SK-N-SH treated with all-trans-retinoic acid at 6 μM for 48 hours (cell line): ENCODE data around the gene PDZD2.

ENCODE experiments used
- ATAC-seq: fragments of 200-7000 bp; cut with Tn5 transposase; 3 replicates; pipeline ENCODE4 v1.9.1; 2020; ENCODE audit warnings: mild to moderate bottlenecking, moderate library complexity
- ARNTL ChIP-seq: fragments of 450-650 bp; formaldehyde crosslinking; IDR thresholded peaks from 2 replicates; pipeline ENCODE4 v1.5.0; 2020; ENCODE audit warnings: low read depth, mild to moderate bottlenecking, moderate library complexity, borderline replicate concordance
- BACH2 ChIP-seq: fragments of 250-450 bp; sonication (Bioruptor Pico); IDR thresholded peaks from 2 replicates; pipeline ENCODE4 v1.9.0; 2021; ENCODE audit warnings: mild to moderate bottlenecking, borderline replicate concordance
- CSDC2 ChIP-seq: fragments of 250-450 bp; sonication (Bioruptor Pico); IDR thresholded peaks from 2 replicates; pipeline ENCODE4 v1.5.0; 2020; ENCODE audit warnings: mild to moderate bottlenecking, moderate library complexity
- ESRRG ChIP-seq: fragments of 250-450 bp; sonication (Bioruptor Pico); IDR thresholded peaks from 2 replicates; pipeline ENCODE4 v1.6.1; 2021; ENCODE audit warnings: mild to moderate bottlenecking
- ISL1 ChIP-seq: fragments of 250-450 bp; sonication (Bioruptor Pico); IDR thresholded peaks from 2 replicates; pipeline ENCODE4 v2.1.2; 2022; ENCODE audit warnings: mild to moderate bottlenecking, moderate library complexity
- OSR1 ChIP-seq: fragments of 250-450 bp; sonication (Bioruptor Pico); IDR thresholded peaks from 2 replicates; pipeline ENCODE4 v1.8.0; 2022; ENCODE audit warnings: moderate library complexity, mild to moderate bottlenecking, inconsistent platforms
- PPARA ChIP-seq: fragments of 250-450 bp; sonication (Bioruptor Pico); IDR thresholded peaks from 2 replicates; pipeline ENCODE4 v1.5.0; 2020; ENCODE audit warnings: mild to moderate bottlenecking, borderline replicate concordance
- SNAI2 ChIP-seq: fragments of 250-450 bp; sonication (Bioruptor Pico); IDR thresholded peaks from 2 replicates; pipeline ENCODE4 v1.5.0; 2020; ENCODE audit warnings: mild to moderate bottlenecking, moderate library complexity
- TCF4 ChIP-seq: fragments of 250-450 bp; sonication (Bioruptor Pico); IDR thresholded peaks from 2 replicates; pipeline ENCODE4 v1.8.0; 2021; ENCODE audit warnings: mild to moderate bottlenecking, moderate library complexity, borderline replicate concordance
- TOX ChIP-seq: fragments of 250-450 bp; sonication (Bioruptor Pico); IDR thresholded peaks from 2 replicates; pipeline ENCODE4 v1.8.0; 2021; ENCODE audit warnings: mild to moderate bottlenecking, moderate library complexity, borderline replicate concordance
- ZC3H10 ChIP-seq: fragments of 250-450 bp; sonication (Bioruptor Pico); IDR thresholded peaks from 2 replicates; pipeline ENCODE4 v1.5.1; 2021; ENCODE audit warnings: mild to moderate bottlenecking, moderate library complexity
- ZFP3 ChIP-seq: fragments of 250-450 bp; sonication (Bioruptor Pico); IDR thresholded peaks from 2 replicates; pipeline ENCODE4 v1.5.0; 2020; ENCODE audit warnings: mild to moderate bottlenecking, moderate library complexity
- ZFP30 ChIP-seq: fragments of 450-650 bp; formaldehyde crosslinking; IDR thresholded peaks from 2 replicates; pipeline ENCODE4 v1.5.0; 2022; ENCODE audit warnings: mild to moderate bottlenecking, moderate library complexity
- ZNF565 ChIP-seq: fragments of 450-650 bp; formaldehyde crosslinking; conservative IDR thresholded peaks from 2 replicates; pipeline ENCODE4 v1.5.0; 2020; ENCODE audit warnings: low read depth, mild to moderate bottlenecking, moderate library complexity
- ZNF70 ChIP-seq: fragments of 450-650 bp; formaldehyde crosslinking; IDR thresholded peaks from 2 replicates; pipeline ENCODE4 v1.5.0; 2020; ENCODE audit warnings: mild to moderate bottlenecking, moderate library complexity
- ZNF8 ChIP-seq: fragments of 450-650 bp; formaldehyde crosslinking; IDR thresholded peaks from 2 replicates; pipeline ENCODE4 v1.5.0; 2020; ENCODE audit warnings: mild to moderate bottlenecking, moderate library complexity
- TF ChIP-seq, protein P1 (sequence below): fragments of 250-450 bp; sonication (Bioruptor Pico); IDR thresholded peaks from 2 replicates; pipeline ENCODE4 v1.5.0; 2020; ENCODE audit warnings: mild to moderate bottlenecking, moderate library complexity
- TF ChIP-seq, protein P2 (sequence below): fragments of 250-450 bp; sonication (Bioruptor Pico); IDR thresholded peaks from 2 replicates; pipeline ENCODE4 v1.8.0; 2021; ENCODE audit warnings: low read depth, mild to moderate bottlenecking, moderate library complexity, borderline replicate concordance
- TF ChIP-seq, protein P3 (sequence below): fragments of 250-450 bp; sonication (Bioruptor Pico); IDR thresholded peaks from 2 replicates; pipeline ENCODE4 v1.5.1; 2020; ENCODE audit warnings: low read depth, mild to moderate bottlenecking, moderate library complexity
- TF ChIP-seq, protein P4 (sequence below): fragments of 250-450 bp; sonication (Bioruptor Pico); IDR thresholded peaks from 2 replicates; pipeline ENCODE4 v1.8.0; 2020; ENCODE audit warnings: mild to moderate bottlenecking, moderate library complexity, borderline replicate concordance

The PDZD2 gene

DNA sequence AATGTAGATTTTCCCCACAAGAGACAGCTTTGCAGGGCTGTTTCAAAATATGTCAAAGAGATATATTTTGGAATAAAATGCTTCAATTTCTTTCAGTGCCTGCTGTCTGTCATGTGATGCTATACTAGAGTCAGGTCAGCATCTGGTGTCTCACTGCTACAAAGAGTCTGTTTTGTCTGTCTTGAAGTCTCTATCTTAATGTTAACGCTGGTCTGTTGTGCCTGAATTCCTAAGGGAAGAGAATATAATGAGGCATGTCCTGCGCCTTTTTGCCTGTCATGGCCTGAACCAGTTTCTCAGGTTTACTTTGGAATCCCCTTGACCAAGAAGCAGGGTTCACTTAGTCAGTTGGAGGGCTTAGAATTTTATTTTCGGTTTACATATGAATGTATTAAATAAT is 176.4 kb downstream of the PDZD2 start:
- TF ChIP-seq PPARA (CRISPR knock-in tag): no peak
- TF ChIP-seq ZNF565 (CRISPR knock-in tag): no peak
- TF ChIP-seq CSDC2 (CRISPR knock-in tag): no peak
- TF ChIP-seq ISL1 (CRISPR knock-in tag): no peak
- no peak for TF ChIP-seq TOX (CRISPR knock-in tag)
- no peak for ATAC-seq

DNA sequence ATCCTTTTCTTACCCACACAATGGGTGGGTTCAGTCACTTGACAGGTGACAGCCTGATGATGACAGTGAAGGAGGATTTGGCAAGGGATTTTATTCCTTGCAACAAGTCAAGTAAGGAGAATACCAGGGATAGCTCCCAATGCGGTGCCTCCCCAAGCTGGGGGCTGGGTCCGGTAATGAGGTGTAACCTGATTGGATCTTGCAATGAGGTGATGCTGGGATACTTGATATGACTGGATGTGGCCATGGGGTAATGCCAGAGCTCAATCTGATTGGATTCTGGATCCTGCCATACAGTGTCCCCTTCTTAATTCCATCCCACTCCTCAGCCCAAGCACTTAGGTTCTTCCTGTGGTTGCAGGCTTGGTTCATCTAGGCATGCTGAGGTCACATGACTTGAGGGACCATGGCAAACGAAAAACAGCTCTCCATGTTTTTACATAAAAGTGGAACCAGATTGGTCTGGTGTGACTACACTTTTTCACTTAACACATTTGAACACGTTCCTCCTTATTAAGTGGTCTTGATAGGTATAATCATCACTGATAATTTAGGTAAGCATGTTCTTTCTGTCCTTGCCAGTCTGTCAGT is 181.1 kb downstream of the PDZD2 start:
- TF ChIP-seq ZNF70 (CRISPR knock-in tag) (no peak), ZFP3 (CRISPR knock-in tag) (no peak), SNAI2 (CRISPR knock-in tag) (no peak), OSR1 (CRISPR knock-in tag) (no peak), PPARA (CRISPR knock-in tag) (no peak), TOX (CRISPR knock-in tag) (no peak)
- TF ChIP-seq, protein P1, sequence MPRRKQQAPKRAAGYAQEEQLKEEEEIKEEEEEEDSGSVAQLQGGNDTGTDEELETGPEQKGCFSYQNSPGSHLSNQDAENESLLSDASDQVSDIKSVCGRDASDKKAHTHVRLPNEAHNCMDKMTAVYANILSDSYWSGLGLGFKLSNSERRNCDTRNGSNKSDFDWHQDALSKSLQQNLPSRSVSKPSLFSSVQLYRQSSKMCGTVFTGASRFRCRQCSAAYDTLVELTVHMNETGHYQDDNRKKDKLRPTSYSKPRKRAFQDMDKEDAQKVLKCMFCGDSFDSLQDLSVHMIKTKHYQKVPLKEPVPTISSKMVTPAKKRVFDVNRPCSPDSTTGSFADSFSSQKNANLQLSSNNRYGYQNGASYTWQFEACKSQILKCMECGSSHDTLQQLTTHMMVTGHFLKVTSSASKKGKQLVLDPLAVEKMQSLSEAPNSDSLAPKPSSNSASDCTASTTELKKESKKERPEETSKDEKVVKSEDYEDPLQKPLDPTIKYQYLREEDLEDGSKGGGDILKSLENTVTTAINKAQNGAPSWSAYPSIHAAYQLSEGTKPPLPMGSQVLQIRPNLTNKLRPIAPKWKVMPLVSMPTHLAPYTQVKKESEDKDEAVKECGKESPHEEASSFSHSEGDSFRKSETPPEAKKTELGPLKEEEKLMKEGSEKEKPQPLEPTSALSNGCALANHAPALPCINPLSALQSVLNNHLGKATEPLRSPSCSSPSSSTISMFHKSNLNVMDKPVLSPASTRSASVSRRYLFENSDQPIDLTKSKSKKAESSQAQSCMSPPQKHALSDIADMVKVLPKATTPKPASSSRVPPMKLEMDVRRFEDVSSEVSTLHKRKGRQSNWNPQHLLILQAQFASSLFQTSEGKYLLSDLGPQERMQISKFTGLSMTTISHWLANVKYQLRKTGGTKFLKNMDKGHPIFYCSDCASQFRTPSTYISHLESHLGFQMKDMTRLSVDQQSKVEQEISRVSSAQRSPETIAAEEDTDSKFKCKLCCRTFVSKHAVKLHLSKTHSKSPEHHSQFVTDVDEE (CRISPR knock-in tag): no peak
- TF ChIP-seq, protein P2, sequence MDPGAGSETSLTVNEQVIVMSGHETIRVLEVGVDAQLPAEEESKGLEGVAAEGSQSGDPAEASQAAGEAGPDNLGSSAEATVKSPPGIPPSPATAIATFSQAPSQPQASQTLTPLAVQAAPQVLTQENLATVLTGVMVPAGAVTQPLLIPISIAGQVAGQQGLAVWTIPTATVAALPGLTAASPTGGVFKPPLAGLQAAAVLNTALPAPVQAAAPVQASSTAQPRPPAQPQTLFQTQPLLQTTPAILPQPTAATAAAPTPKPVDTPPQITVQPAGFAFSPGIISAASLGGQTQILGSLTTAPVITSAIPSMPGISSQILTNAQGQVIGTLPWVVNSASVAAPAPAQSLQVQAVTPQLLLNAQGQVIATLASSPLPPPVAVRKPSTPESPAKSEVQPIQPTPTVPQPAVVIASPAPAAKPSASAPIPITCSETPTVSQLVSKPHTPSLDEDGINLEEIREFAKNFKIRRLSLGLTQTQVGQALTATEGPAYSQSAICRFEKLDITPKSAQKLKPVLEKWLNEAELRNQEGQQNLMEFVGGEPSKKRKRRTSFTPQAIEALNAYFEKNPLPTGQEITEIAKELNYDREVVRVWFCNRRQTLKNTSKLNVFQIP (CRISPR knock-in tag): no peak
- TF ChIP-seq, all 23 proteins: peak for 0
- no peak for ATAC-seq

DNA sequence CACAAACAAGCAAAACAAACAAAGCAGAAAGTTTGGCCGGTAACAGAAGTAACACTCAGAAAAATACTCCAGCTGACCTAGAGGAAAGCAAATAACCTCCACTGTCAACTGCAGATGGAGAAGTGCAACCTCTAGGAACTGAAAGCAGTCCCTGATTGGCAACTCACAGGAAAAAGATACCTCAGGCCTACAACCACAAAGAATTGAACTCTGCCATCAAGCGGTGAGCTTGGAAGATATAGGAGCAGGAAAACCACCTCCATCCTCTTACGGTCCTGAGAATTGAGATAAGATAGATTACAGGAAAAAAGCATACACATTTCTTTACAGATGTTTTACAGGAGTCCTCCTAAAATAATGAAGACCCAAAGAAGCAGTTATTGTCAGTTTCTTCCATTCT is 184.5 kb downstream of the PDZD2 start:
- no peak for ATAC-seq
- TF ChIP-seq, protein P3, sequence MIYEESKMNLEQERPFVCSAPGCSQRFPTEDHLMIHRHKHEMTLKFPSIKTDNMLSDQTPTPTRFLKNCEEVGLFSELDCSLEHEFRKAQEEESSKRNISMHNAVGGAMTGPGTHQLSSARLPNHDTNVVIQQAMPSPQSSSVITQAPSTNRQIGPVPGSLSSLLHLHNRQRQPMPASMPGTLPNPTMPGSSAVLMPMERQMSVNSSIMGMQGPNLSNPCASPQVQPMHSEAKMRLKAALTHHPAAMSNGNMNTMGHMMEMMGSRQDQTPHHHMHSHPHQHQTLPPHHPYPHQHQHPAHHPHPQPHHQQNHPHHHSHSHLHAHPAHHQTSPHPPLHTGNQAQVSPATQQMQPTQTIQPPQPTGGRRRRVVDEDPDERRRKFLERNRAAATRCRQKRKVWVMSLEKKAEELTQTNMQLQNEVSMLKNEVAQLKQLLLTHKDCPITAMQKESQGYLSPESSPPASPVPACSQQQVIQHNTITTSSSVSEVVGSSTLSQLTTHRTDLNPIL (CRISPR knock-in tag): no peak
- TF ChIP-seq ESRRG (no peak), ISL1 (CRISPR knock-in tag) (no peak), TCF4 (CRISPR knock-in tag) (no peak), ZFP30 (CRISPR knock-in tag) (no peak), ZNF8 (CRISPR knock-in tag) (no peak), ZNF565 (CRISPR knock-in tag) (no peak), ZNF70 (CRISPR knock-in tag) (no peak), ZFP3 (CRISPR knock-in tag) (no peak), SNAI2 (CRISPR knock-in tag) (no peak), OSR1 (CRISPR knock-in tag) (no peak), ZC3H10 (CRISPR knock-in tag) (no peak), BACH2 (CRISPR knock-in tag) (no peak), ARNTL (no peak), PPARA (CRISPR knock-in tag) (no peak)
- TF ChIP-seq, protein P2 (CRISPR knock-in tag): no peak
- TF ChIP-seq, protein P4, sequence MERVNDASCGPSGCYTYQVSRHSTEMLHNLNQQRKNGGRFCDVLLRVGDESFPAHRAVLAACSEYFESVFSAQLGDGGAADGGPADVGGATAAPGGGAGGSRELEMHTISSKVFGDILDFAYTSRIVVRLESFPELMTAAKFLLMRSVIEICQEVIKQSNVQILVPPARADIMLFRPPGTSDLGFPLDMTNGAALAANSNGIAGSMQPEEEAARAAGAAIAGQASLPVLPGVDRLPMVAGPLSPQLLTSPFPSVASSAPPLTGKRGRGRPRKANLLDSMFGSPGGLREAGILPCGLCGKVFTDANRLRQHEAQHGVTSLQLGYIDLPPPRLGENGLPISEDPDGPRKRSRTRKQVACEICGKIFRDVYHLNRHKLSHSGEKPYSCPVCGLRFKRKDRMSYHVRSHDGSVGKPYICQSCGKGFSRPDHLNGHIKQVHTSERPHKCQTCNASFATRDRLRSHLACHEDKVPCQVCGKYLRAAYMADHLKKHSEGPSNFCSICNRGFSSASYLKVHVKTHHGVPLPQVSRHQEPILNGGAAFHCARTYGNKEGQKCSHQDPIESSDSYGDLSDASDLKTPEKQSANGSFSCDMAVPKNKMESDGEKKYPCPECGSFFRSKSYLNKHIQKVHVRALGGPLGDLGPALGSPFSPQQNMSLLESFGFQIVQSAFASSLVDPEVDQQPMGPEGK (CRISPR knock-in tag): no peak
